Esophagus muscularis mucosa (tissue), 4 donors: ENCODE measurements around the gene KHSRP. TPM values are rescaled to one million over a fixed set of nuclear protein-coding genes. Genes with fewer than 3 reads are reported as not detected.

Source experiments
- DNase-seq: peaks from one replicate; pipeline ENCODE4 v3.0.0-alpha.2; 2017; ENCODE audit errors: extremely low spot score
- H3K27ac ChIP-seq, 4 donors: fragments of 200-600 bp; sonication (generic); replicated peaks in 1 of 4; 1 replicate in 3 of 4; 2 replicates in 1 of 4; pipeline ENCODE4 v1.5.1; 2016 to 2019; ENCODE audit warnings: mild to moderate bottlenecking in 1 of 4
- H3K27me3 ChIP-seq, 4 donors: fragments of 200-600 bp; sonication (generic); one replicate each; pipeline versions ENCODE4 v1.5.1 to v1.6.0; 2016 to 2019
- H3K36me3 ChIP-seq, 4 donors: fragments of 200-600 bp; sonication (generic); one replicate each; pipeline ENCODE4 v1.5.1; 2016 to 2019
- H3K4me1 ChIP-seq, 4 donors: fragments of 200-600 bp; sonication (generic); one replicate each; pipeline ENCODE4 v1.5.1; 2016 to 2019
- H3K4me3 ChIP-seq, 4 donors: fragments of 200-600 bp; sonication (generic); 1 replicate in 2 of 4; 2 replicates in 2 of 4; pipeline ENCODE4 v1.5.1; 2016 to 2019; ENCODE audit warnings: mild to moderate bottlenecking in 4 of 4, moderate library complexity in 1 of 4
- H3K9me3 ChIP-seq, 4 donors: fragments of 200-600 bp; sonication (generic); 1 replicate in 3 of 4; 2 replicates in 1 of 4; pipeline ENCODE4 v1.5.1; 2016 to 2019
- EP300 ChIP-seq: sonication (generic); formaldehyde crosslinking; IDR thresholded peaks from one replicate; pipeline ENCODE4 v1.6.1; 2017; ENCODE audit warnings: antibody characterized with exemption
- POLR2A ChIP-seq: fragments of 450-650 bp; IDR thresholded peaks from one replicate; pipeline ENCODE4 v1.6.1; 2017; ENCODE audit warnings: antibody characterized with exemption, moderate library complexity, mild to moderate bottlenecking, low read depth
- POLR2AphosphoS5 ChIP-seq, 2 donors: sonication (generic); formaldehyde crosslinking; IDR thresholded peaks; one replicate each; pipeline ENCODE4 v1.6.1; 2017; ENCODE audit warnings: antibody characterized with exemption in 2 of 2
- WGBS: methylation state at CpG from one replicate; pipeline ENCODE4 v1.1.5; 2018; 5-methylcytosine and 5-hydroxymethylcytosine counted together
- intact Hi-C: fragments of 100-400 bp; cut with DNase I; formaldehyde crosslinking; loops from one replicate; pipeline ENCODE4 v1.15.1; 2023
- total RNA-seq, 4 donors: library from RNA; depleted of rRNA; stranded (reverse); fragments of >200 nt; gene quantifications; one replicate each; pipeline versions ENCODE4 v1.1.0 to v1.2.1, GENCODE V29; 2016
- TF ChIP-seq, protein P1 (sequence below), 3 experiments: fragments of 200-600 bp in 2 of 3; fragments of 450-650 bp in 1 of 3; sonication (generic) in 2 of 3; IDR thresholded peaks; one replicate each; pipeline ENCODE4 v1.5.1; 2017 to 2019; ENCODE audit warnings: antibody characterized with exemption in 3 of 3, mild to moderate bottlenecking in 2 of 3, moderate library complexity in 1 of 3

KHSRP gene
- total RNA-seq, 4 donors from 2014 or later = 105 to 202 (median 148) TPM

DNA sequence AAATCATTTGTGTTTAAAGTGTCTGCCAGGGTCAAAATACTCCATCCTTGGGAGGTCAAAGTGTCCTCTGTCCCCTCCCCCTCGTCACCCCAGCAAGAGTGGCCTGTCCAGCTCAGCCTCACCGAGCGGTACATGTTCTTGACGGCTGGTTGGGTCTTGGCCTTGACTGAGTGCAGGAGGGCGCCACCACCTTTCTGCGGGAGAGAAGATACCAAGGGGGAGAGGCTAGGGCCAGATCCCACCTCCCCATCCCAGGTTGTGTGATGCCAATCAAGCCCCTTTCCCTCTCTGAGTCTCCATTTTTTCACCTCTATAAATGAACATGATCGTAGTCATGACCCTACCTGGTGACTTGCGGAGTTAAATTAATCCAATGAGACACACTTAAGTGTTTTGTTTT, 45.6 kb upstream of the KHSRP start:
- Histone ChIP-seq H3K4me1 (peaks cover 0 to 2% (median under 1%) of the 10 kb centered on the region in 4 donors), H3K36me3 (no peaks in the 10 kb centered on the region), H3K27ac (no peak overlapping the region), H3K9me3 (no peaks in the 10 kb centered on the region), H3K27me3 (peaks cover 0 to 23% (median 2%) of the 10 kb centered on the region in 4 donors), H3K4me3 (no peak overlapping the region)
- intact Hi-C loops = no loop called here
- TF ChIP-seq EP300 (no peak), POLR2AphosphoS5 (IDR thresholded peaks at IDR 0.05) (no peak)
- TF ChIP-seq, protein P1, sequence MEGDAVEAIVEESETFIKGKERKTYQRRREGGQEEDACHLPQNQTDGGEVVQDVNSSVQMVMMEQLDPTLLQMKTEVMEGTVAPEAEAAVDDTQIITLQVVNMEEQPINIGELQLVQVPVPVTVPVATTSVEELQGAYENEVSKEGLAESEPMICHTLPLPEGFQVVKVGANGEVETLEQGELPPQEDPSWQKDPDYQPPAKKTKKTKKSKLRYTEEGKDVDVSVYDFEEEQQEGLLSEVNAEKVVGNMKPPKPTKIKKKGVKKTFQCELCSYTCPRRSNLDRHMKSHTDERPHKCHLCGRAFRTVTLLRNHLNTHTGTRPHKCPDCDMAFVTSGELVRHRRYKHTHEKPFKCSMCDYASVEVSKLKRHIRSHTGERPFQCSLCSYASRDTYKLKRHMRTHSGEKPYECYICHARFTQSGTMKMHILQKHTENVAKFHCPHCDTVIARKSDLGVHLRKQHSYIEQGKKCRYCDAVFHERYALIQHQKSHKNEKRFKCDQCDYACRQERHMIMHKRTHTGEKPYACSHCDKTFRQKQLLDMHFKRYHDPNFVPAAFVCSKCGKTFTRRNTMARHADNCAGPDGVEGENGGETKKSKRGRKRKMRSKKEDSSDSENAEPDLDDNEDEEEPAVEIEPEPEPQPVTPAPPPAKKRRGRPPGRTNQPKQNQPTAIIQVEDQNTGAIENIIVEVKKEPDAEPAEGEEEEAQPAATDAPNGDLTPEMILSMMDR (IDR thresholded peaks at IDR 0.05) = no peak
- DNase-seq = no peak
- 80% methylated on average over 8 of the region's 8 CpGs for WGBS

GRCh38 chr19:6467384-6467783, 42.8 kb upstream of the KHSRP start:
- DNase-seq = no peak
- WGBS = 77% methylated on average over 8 of the region's 8 CpGs
- no peak for TF ChIP-seq POLR2AphosphoS5 (IDR thresholded peaks at IDR 0.05)
- no peak for TF ChIP-seq EP300
- TF ChIP-seq POLR2A = no peak
- TF ChIP-seq, protein P1 (IDR thresholded peaks at IDR 0.05) = no peak

GRCh38 chr19:6466526-6467248, 42.1 kb upstream of the KHSRP start:
- Histone ChIP-seq H3K27ac (no peak overlapping the region), H3K27me3 (peaks cover 0 to 31% (median 14%) of the 10 kb centered on the region in 4 donors), H3K4me1 (peaks cover 0 to 8% (median 4%) of the 10 kb centered on the region in 4 donors), H3K4me3 (no peak overlapping the region), H3K9me3 (no peaks in the 10 kb centered on the region), H3K36me3 (no peaks in the 10 kb centered on the region)
- intact Hi-C loops = no loop called here
- 81% methylated on average over 5 of the region's 21 CpGs for WGBS
- no peak for DNase-seq
- TF ChIP-seq POLR2A (no peak), POLR2AphosphoS5 (IDR thresholded peaks at IDR 0.05) (no peak), EP300 (no peak)
- TF ChIP-seq, protein P1 (IDR thresholded peaks at IDR 0.05) = no peak

More at GRCh38 chr19:6467384-6467783, 42.8 kb upstream of the KHSRP start:
- peaks cover 0 to 8% (median 4%) of the 10 kb centered on the region in 4 donors for H3K4me1 ChIP-seq
- H3K27ac ChIP-seq = no peak overlapping the region
- H3K36me3 ChIP-seq = no peaks in the 10 kb centered on the region
- H3K9me3 ChIP-seq = no peaks in the 10 kb centered on the region
- peaks cover 0 to 31% (median 14%) of the 10 kb centered on the region in 4 donors for H3K27me3 ChIP-seq
- H3K4me3 ChIP-seq = no peak overlapping the region
- intact Hi-C loops = no loop called here

DNA sequence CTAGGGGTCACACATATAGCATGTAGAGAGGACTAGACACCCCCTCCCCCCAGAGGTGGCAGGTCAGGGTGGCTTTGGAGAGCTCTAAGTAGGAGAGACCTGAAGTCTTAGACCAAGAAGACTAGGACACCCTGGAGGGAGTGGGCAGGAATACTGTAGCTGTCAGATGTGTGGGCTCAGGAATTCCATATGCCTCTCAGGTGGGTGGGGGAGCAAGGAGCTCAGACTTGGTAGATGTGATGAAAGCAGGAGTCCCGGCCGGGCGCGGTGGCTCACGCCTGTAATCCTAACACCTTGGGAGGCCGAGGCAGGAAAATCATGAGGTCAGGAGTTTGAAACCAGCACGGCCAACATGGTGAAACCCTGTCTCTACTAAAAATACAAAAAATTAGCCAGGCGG, 41.1 kb upstream of the KHSRP start:
- H3K4me1 ChIP-seq = peaks cover 0 to 11% (median 7%) of the 10 kb centered on the region in 4 donors
- no peaks in the 10 kb centered on the region for H3K36me3 ChIP-seq
- H3K27me3 ChIP-seq = peaks cover 0 to 31% (median 14%) of the 10 kb centered on the region in 4 donors
- no peak overlapping the region for H3K27ac ChIP-seq
- TF ChIP-seq, protein P1 (IDR thresholded peaks at IDR 0.05) = no peak
- TF ChIP-seq POLR2A = no peak
- no peak for TF ChIP-seq POLR2AphosphoS5 (IDR thresholded peaks at IDR 0.05)
- TF ChIP-seq EP300 = no peak
- no peak overlapping the region for H3K4me3 ChIP-seq
- no peak for DNase-seq
- no peaks in the 10 kb centered on the region for H3K9me3 ChIP-seq
- intact Hi-C loops = no loop called here
- 97% methylated on average over 8 of the region's 8 CpGs for WGBS
